Measurements from ENCODE around the gene BICC1.

Gene BICC1

GRCh38 chr10:58867683-58868082, 355.0 kb downstream of the BICC1 start:
- no peak for DNase-seq (ENCODE audit: low read depth)

GRCh38 chr10:58868736-58869435, 356.2 kb downstream of the BICC1 start:
- no peak for DNase-seq (ENCODE audit: low read depth)

GRCh38 chr10:58870070-58870469, 357.4 kb downstream of the BICC1 start:
- no peak for DNase-seq (ENCODE audit: low read depth)

- DNase-seq (ENCODE audit: low read depth): no peak
Observed at GRCh38 chr10:58873161-58873560, 360.5 kb downstream of the BICC1 start.

All from CMK (cell line).